Stomach smooth muscle (tissue), 2 donors: Measurements from ENCODE around the gene MROH9.

Source experiments
- H3K27ac ChIP-seq: one replicate; pipeline ENCODE4 v1.7.0; 2013; ENCODE audit warnings: mild to moderate bottlenecking, low read length, inconsistent platforms
- H3K27me3 ChIP-seq, 2 donors: one replicate each; pipeline ENCODE4 v1.7.0; 2013; ENCODE audit warnings: low read length in 2 of 2; ENCODE audit not compliant: insufficient read depth in 2 of 2, control insufficient read depth in 1 of 2
- H3K36me3 ChIP-seq, 2 donors: one replicate each; pipeline ENCODE4 v1.7.0; 2013; ENCODE audit warnings: low read length in 2 of 2; ENCODE audit not compliant: control insufficient read depth in 2 of 2, insufficient read depth in 2 of 2
- H3K4me1 ChIP-seq: one replicate; pipeline ENCODE4 v1.7.0; 2013; ENCODE audit warnings: low read length; ENCODE audit not compliant: control insufficient read depth, insufficient read depth
- H3K4me3 ChIP-seq, 2 donors: one replicate each; pipeline ENCODE4 v1.7.0; 2013; ENCODE audit warnings: low read length in 2 of 2
- H3K9ac ChIP-seq, 2 donors: one replicate each; pipeline ENCODE4 v1.7.0; 2013; ENCODE audit warnings: low read length in 2 of 2, mild to moderate bottlenecking in 1 of 2
- H3K9me3 ChIP-seq, 2 donors: one replicate each; pipeline ENCODE4 v1.7.0; 2013; ENCODE audit warnings: low read length in 2 of 2; ENCODE audit not compliant: control insufficient read depth in 2 of 2
- donor health status: healthy.
- donor health status: Pancreatic carcinoma.

MROH9 gene, protein sequence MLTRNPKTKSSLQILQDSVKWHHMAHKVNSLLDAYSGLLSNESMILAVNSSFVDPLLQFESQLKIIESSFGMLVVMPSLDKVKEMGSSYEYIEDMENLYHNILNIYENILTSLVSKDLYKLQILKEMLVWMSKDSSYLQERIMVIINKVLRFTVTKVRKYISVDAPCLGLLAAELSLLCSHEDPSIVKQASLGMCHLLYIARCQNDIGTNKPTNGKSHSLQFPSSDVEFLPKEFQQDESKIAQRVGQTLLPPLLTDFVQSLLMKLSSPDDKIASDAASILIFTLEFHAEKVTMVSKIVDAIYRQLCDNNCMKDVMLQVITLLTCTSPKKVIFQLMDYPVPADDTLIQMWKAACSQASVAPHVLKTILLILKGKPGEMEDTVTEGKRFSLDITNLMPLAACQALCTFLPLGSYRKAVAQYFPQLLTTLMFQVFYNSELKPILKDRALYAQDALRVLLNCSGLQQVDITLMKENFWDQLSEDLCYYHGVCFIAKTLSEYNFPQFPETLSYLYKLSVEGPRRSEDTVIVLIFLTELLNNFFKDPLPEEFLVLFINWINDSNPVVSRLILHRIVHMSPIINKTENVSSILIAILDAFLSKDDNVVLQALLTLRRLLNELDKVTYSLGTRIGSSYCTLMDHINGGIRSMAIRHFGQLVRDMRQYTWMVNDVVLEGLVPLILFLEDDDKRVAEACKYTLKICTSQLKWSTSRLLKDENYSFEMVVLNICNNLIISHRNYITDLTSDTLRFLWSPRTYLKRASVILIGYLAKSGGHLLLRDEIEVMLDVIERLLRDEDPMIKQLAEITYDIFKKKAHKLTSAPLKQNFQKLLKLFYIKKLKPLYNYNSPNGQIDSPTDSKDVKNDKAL

DNA sequence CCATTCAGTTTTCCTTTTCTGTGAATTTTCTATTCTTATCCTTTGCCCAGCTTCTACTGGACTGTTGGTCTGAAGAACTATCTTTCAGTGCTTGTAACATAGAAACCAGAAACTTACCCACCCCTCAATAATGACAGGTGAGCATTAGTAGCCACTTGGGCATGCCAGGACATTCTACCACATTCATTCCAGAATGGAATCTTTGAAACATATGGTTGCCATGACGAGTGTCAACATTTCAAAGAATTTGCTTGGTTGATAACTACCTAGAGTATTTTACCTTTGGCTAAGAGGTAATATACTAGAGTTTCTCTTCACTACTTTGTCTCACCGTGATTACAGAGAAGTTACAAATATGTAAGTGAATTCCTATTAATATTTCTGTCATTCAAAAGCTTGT lies at the start of gene MROH9:
MROH9 (plus strand) TSS at position 304 of the 400 bp plus-strand sequence. CDS start 10,023 bp downstream, outside the sequence.
- no peak within 1 kb of the TSS for H3K4me3 ChIP-seq
- no peak within 1 kb of the TSS for H3K27ac ChIP-seq
- no peaks in the 10 kb centered on the region for H3K27me3 ChIP-seq
- no peaks in the 10 kb centered on the region for H3K4me1 ChIP-seq
- H3K36me3 ChIP-seq, result no peaks in the 10 kb centered on the region
- peaks cover 0 to 3% of the 10 kb centered on the region in 2 donors for H3K9me3 ChIP-seq
- H3K9ac ChIP-seq, result no peak within 1 kb of the TSS

DNA sequence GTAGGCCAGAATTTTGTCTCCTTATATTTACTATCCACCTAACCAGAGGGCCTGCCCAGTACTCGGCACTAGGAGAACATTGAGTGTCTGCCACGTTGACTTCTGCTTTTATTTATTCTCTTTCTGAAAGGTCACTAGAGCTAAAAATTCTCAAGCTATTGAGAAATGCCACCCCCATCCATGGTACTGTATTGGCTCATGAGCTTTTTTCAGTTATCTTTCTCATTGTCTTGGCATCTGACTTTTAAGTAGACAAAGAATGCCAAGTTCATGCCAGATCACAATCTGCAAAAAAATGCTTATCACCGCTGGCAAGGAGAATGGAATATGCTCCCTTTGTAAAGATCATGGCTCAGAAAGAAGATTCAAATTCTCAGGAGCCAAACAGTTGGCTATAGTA lies 49.8 kb upstream of the MROH9 start:
- H3K27ac ChIP-seq, result no peak overlapping the region
- H3K9ac ChIP-seq, result no peak overlapping the region
- H3K36me3 ChIP-seq, result no peaks in the 10 kb centered on the region
- no peak overlapping the region for H3K4me3 ChIP-seq
- H3K4me1 ChIP-seq, result no peaks in the 10 kb centered on the region
- no peaks in the 10 kb centered on the region for H3K9me3 ChIP-seq
- H3K27me3 ChIP-seq, result no peaks in the 10 kb centered on the region

DNA sequence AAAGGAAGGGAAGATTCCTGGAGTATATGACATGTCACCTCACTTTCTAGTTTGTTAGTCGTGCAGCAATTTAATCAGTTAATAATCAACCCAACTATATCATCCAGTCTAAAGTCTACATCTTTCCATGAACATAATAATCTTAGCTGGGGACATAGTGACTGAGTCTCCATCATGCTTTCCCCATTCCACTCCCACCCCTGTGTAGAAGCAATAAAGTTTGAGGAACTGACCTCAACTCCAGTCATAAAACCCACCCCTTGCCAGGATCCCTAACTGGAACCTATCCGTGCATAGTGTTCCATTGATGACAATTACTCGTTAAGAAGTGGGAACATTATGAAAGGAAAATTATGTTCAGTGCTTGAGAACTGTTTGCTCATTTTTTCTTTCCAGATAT lies 48.9 kb upstream of the MROH9 start:
- Histone ChIP-seq H3K4me1 (no peaks in the 10 kb centered on the region), H3K9ac (no peak overlapping the region), H3K27me3 (no peaks in the 10 kb centered on the region), H3K36me3 (no peaks in the 10 kb centered on the region), H3K9me3 (no peaks in the 10 kb centered on the region), H3K27ac (no peak overlapping the region), H3K4me3 (no peak overlapping the region)

DNA sequence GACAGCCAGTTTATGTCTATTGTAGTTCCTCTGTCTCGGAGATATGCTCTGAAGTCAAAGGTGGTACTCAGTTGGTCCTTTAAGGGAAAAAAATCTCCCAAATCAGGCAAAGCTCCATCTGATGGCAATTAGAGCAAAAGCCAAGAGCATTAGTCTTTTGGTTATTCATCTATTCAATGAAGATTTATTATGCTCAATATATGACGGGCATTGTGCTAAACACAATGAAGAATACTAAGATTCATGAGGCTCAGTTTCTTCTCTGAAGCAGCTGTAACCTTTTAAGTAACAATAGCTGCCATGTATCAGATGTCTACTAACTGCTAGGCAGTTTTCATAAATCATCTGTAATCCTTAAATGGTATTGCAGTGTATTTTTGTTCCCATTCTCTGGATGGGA lies 47.6 kb upstream of the MROH9 start:
- H3K36me3 ChIP-seq, result no peaks in the 10 kb centered on the region
- no peaks in the 10 kb centered on the region for H3K4me1 ChIP-seq
- H3K4me3 ChIP-seq, result no peak overlapping the region
- no peaks in the 10 kb centered on the region for H3K9me3 ChIP-seq
- no peak overlapping the region for H3K9ac ChIP-seq
- no peaks in the 10 kb centered on the region for H3K27me3 ChIP-seq
- H3K27ac ChIP-seq, result no peak overlapping the region

DNA sequence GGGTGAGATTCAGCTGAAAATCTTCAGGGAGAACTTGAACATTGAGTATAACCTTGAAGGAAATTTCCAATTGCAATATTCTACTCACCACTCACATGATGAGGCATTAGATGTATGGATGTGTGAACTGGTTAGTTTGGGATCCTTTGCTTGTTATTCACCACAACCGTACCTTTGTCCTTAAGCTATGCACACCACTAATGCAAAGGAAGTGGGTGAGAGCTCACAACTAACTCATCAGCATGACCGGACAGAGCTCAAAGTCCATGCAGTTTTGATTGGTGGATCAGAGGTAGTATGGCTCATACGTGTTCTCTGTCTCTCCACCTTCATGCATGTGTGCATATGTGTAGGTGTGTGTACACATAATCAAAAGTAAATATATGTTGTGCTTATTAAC lies 43.5 kb upstream of the MROH9 start:
- Histone ChIP-seq H3K4me1 (no peaks in the 10 kb centered on the region), H3K27ac (no peak overlapping the region), H3K4me3 (no peak overlapping the region), H3K27me3 (no peaks in the 10 kb centered on the region), H3K9ac (no peak overlapping the region), H3K36me3 (no peaks in the 10 kb centered on the region), H3K9me3 (no peaks in the 10 kb centered on the region)

DNA sequence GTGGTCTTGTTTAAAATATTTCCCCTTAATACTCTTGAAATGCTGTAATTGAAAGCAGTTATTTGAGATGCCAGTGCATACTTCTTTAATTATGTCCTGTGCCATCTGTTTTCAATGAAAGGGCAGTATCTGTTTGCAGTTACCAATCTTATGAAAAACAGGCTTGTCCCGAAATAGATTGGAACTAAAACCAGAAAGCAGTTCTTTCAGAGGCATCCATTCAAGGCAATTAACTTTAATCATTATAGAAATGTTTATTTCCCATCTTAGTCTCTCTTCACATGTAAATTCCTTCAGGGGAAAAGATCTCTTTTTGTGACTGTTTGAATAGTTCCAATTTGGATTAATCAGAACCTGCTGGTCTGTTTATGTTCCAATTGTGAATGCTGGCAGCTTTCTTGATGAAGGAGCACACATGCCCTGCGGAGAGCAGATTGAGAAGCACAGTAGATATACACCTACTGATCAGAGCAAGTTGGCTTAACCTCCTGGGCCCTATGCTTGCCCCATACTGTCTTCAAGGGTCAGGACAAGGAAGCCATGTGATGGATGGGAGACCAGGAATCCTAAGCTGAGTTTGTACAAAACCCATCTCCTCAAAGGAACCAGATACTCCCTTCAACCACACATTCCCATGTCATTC lies 41.6 kb upstream of the MROH9 start:
- Histone ChIP-seq H3K4me3 (no peak overlapping the region), H3K9me3 (no peaks in the 10 kb centered on the region), H3K27me3 (no peaks in the 10 kb centered on the region), H3K4me1 (no peaks in the 10 kb centered on the region), H3K9ac (no peak overlapping the region), H3K27ac (no peak overlapping the region), H3K36me3 (no peaks in the 10 kb centered on the region)

DNA sequence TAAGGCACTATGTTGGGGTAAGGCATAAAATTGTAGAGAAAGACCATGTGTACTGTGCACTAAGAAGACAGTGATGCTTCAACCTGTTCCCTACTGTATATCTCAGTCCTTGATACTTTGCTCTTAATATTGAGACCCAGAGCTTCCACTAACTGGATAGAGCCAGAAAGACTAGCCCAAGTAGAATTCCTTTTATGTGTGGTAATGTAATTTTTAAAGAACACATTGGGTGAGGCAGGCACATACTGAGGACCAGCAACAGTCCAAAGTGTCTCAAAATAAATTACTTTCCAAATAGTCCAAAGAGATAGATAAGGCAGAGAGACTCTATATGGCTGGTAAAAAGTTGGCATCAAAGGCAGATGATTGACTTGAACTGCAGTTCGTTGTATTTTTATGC lies 31.4 kb upstream of the MROH9 start:
- no peak overlapping the region for H3K27ac ChIP-seq
- H3K4me1 ChIP-seq, result no peaks in the 10 kb centered on the region
- H3K9me3 ChIP-seq, result no peaks in the 10 kb centered on the region
- H3K27me3 ChIP-seq, result no peaks in the 10 kb centered on the region
- H3K9ac ChIP-seq, result no peak overlapping the region
- H3K36me3 ChIP-seq, result no peaks in the 10 kb centered on the region
- no peak overlapping the region for H3K4me3 ChIP-seq

DNA sequence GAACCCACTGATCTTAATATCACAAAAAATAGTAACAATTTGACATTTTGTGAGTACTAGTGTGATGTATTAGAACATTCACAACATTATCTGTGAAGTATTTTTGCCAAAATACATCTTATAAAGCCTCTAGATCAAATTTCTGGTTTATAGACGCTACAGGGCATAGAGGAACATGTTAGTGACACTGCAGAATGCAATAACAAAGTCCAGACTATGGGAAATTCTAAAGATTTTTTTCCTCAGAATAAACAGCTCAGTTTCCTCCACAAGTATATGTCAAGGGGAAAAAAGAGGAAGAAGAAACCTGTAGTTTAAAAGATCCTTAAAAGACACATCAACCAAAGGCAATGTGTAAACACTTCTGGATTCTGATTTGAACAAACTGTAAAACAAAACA lies 26.4 kb upstream of the MROH9 start:
- no peak overlapping the region for H3K9ac ChIP-seq
- no peak overlapping the region for H3K4me3 ChIP-seq
- no peaks in the 10 kb centered on the region for H3K27me3 ChIP-seq
- H3K27ac ChIP-seq, result no peak overlapping the region
- H3K36me3 ChIP-seq, result no peaks in the 10 kb centered on the region
- no peaks in the 10 kb centered on the region for H3K9me3 ChIP-seq
- H3K4me1 ChIP-seq, result no peaks in the 10 kb centered on the region

DNA sequence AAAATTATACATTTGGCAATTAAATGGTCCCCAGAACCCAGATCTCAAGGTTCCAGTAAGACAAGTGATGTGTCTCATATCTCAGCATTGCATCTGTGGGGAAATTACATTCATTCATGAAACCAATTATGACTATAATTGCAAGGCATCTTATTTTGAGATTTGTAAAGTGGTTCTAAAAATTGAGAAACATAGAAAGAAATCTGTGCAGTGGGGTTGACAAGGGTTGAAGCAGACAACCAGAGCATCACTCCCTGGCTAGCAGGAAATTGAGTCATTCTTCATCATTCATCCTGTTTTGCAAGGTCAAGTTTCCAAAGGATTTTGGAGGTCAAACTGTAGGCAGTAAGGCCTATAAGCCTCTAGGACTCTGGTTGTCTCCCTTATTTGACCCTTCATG lies 25.1 kb upstream of the MROH9 start:
- H3K9ac ChIP-seq, result no peak overlapping the region
- H3K36me3 ChIP-seq, result no peaks in the 10 kb centered on the region
- no peaks in the 10 kb centered on the region for H3K4me1 ChIP-seq
- no peaks in the 10 kb centered on the region for H3K9me3 ChIP-seq
- no peaks in the 10 kb centered on the region for H3K27me3 ChIP-seq
- no peak overlapping the region for H3K27ac ChIP-seq
- no peak overlapping the region for H3K4me3 ChIP-seq

DNA sequence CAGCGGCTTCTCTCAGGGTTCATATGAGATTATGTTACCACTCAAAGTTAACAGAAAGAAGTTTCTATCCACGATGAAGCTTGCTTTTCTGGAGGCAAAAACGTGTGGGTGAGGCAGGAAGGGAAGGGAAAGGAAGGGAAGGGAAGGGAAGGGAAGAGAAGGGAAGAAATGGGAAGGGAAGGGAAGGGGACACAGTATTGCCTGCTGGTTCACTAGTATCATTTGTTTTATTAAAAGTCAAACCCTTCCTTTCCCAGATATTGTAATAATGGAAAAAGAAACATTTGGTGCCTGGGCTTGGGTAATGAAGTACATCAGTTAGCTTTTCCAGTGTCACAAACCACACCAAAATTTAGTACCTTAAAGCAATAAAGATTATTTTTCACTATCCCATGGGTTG lies 18.0 kb upstream of the MROH9 start:
- Histone ChIP-seq H3K9me3 (peaks cover 3 to 12% of the 10 kb centered on the region in 2 donors), H3K4me3 (no peak overlapping the region), H3K27me3 (no peaks in the 10 kb centered on the region), H3K4me1 (no peaks in the 10 kb centered on the region), H3K36me3 (no peaks in the 10 kb centered on the region), H3K9ac (no peak overlapping the region), H3K27ac (no peak overlapping the region)
